MV-4-11 (cell line): ENCODE measurements around the gene ACOT2.
A peak's percentile ranks its signal among the peaks of the same experiment; 100 is the strongest.
"Not testable (repeated sequence)": the region's sequence is repeated elsewhere in the genome, so short reads cannot be mapped to it uniquely, and the experiment has no call there.

ENCODE experiments used
- DNase-seq: peaks from one replicate; lab custom pipeline; 2025; lab: John Stamatoyannopoulos, UW

ACOT2 gene, protein sequence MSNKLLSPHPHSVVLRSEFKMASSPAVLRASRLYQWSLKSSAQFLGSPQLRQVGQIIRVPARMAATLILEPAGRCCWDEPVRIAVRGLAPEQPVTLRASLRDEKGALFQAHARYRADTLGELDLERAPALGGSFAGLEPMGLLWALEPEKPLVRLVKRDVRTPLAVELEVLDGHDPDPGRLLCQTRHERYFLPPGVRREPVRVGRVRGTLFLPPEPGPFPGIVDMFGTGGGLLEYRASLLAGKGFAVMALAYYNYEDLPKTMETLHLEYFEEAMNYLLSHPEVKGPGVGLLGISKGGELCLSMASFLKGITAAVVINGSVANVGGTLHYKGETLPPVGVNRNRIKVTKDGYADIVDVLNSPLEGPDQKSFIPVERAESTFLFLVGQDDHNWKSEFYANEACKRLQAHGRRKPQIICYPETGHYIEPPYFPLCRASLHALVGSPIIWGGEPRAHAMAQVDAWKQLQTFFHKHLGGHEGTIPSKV

DNA sequence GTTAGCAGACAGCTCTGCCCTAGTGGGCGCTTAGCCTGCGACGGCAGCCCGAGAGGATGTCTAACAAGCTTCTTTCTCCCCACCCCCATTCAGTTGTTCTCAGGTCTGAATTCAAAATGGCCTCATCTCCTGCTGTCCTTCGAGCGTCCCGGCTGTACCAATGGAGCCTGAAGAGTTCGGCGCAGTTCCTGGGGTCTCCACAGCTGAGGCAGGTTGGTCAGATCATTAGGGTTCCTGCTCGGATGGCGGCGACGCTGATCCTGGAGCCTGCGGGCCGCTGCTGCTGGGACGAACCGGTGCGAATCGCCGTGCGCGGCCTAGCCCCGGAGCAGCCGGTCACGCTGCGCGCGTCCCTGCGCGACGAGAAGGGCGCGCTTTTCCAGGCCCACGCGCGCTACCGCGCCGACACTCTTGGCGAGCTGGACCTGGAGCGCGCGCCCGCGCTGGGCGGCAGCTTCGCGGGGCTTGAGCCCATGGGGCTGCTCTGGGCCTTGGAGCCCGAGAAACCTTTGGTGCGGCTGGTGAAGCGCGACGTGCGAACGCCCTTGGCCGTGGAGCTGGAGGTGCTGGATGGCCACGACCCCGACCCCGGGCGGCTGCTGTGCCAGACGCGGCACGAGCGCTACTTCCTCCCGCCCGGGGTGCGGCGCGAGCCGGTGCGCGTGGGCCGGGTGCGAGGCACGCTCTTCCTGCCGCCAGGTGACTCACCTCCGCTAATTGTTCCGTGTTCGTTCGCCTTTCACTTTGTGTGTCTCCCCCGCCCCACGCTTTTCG, at the start of gene ACOT2:
ACOT2 (plus strand) TSS at position 29 of the 774 bp plus-strand sequence; CDS start at position 57, 28 bp downstream.
- peak; percentile 65 for DNase-seq

DNA sequence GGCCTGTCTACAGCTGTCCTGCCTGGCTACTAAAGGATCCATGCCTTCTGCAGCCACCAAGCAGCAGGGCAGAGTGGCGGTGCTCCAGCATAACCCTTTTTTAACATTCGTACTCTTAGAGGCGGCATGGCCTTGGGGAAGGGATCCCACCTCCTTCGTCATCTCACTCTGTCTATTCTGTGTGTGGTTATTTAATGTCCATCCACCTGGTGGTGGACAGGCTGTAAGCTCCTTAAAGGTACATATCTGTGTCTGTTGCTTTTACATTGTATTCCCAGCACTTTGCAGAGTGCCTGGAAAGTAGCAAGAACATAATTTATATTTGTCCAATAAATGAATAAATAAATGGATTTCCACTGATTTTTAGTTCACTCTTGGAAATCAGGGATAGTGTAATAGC, 47.8 kb upstream of the ACOT2 start:
- DNase-seq: no peak

DNA sequence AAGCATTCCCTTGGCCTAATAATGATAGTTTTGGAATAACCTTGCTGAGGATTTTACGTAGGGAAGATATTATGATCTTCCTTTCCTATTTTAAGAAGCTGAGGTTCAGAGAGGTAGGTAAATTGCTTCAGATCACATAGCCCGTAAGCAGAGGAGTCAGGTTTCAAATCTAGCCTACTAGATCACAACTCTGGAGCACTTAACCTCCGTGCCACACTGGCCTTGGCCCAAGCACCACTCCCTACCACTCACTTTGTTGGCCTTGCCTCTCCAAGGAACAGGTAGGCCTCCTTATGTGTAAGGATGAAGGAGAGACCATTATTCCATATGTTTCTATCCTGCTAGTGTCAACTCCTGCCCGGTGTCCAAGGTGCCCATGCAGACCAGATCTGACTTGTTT, 44.5 kb upstream of the ACOT2 start:
- DNase-seq: no peak

DNA sequence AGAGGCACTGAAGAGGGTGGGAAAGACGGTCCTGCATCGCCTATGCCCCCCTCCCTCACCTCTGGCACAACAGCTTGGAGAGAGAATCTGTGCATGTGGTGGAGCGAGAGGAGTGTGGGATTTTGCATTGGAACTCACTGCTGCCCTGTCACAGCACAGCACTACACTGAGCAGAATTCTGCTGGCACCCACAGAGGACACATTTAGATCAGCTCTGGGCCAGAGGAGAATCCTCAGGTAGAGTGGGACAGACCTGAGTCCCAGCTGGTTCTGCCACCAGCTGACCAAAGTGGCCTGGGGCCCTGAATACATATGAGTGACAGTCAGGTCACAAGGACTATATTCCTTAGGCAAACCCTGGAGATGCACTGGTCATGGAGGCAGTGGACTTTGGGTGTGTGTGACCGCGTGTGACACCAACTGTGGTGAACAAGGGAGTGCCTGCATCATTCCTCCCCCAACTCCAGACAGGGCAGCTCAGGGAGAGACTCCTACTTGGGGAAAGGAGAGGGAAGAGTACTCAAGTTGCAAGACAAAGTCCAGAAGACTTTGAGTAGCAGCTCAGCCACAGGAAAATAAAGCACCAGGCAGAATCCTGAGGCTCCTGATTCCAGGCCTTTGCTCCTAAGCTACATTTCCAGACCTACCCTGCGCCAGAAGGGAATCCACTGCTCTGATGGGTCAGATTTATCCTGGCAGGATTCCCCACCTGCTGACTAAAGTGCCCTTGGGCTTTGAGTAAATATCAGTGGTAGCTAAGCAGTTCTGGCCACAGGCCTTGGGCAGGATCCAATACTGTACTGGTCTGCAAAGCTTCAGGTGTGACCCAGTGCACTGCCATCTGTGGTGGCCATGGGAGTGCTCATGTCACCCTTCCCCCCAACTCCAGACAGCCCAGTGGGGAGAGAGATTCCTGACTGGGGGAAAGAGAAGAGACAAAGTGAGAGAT, 42.7 kb upstream of the ACOT2 start:
- no peak for DNase-seq

DNA sequence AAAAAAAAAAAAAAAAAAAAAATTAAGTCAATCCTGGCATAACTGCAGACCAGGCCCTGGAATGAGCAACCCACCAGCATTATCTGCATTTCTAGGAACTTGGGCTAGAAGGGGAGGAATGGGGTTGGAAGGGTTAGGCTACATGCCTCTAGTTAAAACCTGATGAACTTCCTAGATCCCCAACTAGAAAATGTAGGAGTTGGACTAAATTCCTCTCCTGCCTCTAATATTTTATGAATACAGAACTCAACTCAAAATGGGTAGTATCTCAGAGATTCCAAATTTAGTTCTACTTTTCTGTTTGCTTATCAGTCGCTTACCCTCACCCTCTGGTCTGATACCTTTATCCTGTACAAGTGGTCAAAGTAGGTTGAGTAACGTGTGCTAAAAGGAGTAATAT, 39.7 kb upstream of the ACOT2 start:
- DNase-seq: not testable (repeated sequence)

DNA sequence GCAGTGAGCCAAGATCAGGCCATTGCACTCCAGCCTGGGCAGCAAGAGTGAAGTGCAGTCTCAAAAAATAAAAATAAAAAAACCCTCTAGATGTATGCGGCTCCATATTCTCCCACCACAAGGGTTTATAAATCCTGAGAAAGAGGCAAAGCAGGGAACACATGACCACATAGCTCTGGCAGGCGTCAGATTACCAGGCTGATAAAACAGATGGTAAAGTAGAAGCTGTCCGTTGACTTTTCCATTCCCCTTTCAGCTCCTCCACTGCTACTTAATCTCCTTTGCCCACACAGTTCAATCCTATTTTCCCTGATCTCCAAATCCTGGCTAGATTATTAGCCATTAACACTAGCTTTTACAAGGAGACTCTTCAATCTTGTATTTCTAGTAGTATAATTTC, 37.0 kb upstream of the ACOT2 start:
- DNase-seq: not testable (repeated sequence)

DNA sequence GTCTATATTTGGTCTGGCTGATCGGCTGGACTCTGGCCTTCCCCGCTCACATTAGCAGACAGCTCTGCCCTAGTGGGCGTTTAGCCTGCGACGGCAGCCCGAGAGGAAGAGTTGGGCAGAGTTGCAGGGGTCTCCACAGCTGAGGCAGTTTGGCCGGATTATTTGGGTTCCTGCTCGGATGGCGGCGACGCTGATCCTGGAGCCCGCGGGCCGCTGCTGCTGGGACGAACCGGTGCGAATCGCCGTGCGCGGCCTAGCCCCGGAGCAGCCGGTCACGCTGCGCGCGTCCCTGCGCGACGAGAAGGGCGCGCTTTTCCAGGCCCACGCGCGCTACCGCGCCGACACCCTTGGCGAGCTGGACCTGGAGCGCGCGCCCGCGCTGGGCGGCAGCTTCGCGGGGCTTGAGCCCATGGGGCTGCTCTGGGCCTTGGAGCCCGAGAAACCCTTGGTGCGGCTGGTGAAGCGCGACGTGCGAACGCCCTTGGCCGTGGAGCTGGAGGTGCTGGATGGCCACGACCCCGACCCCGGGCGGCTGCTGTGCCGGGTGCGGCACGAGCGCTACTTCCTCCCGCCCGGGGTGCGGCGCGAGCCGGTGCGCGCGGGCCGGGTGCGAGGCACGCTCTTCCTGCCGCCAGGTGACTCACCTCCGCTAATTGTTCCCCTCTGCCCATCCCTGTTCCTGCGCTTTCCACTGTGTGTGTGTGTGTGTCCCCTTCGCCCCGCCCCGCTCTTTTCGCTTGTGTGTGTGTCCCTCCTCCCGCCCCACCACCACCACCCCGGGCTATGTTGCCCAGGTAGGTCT, 31.6 kb upstream of the ACOT2 start:
- not testable (repeated sequence) for DNase-seq

DNA sequence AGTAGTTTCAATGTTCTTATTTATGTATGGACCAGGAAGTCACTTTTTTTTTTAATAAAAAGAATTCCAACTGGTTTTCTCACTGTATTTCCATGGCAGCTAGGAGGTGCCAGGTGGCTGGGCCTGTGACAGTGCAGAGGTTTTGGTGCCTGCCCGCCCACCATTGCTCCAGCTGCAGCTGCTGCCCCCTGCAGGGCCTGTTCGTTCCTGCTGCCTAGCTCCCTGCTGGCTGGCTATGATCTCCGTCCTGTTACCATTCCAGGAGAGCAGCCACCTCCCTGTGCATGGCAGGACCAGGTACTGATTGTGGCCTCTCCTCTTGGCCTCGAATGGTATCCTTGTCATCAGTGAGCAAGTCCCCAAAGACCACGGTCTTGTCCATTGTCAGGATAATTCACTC, 30.0 kb upstream of the ACOT2 start:
- not testable (repeated sequence) for DNase-seq

DNA sequence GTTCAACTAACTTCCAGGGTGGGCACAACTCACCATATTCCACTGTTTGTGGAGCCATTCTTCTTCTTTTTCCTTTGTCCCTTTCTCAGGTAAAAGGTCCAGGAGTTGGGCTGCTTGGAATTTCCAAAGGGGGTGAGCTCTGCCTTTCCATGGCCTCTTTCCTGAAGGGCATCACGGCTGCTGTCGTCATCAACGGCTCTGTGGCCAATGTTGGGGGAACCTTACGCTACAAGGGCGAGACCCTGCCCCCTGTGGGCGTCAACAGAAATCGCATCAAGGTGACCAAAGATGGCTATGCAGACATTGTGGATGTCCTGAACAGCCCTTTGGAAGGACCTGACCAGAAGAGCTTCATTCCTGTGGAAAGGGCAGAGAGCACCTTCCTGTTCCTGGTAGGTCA, 26.1 kb upstream of the ACOT2 start:
- not testable (repeated sequence) for DNase-seq

DNA sequence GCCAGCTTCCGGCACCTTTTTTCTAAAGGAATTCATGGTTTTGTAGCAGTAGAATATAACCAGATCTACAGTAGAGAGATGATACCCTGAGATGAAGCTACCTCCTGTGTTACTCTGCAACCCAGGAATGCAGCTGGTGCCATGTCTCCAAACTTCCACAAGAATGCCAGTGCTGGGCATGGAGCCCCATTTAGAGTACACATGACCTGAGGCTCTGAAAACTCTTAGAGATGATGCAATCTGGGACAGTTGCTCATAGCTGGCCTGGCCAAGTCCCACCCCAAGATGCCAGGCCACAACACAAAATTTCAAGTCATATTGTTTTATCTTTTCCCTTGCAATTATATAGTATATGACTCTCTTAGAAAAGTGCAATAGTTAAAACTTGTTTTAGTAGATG, 23.7 kb upstream of the ACOT2 start:
- DNase-seq: not testable (repeated sequence)

DNA sequence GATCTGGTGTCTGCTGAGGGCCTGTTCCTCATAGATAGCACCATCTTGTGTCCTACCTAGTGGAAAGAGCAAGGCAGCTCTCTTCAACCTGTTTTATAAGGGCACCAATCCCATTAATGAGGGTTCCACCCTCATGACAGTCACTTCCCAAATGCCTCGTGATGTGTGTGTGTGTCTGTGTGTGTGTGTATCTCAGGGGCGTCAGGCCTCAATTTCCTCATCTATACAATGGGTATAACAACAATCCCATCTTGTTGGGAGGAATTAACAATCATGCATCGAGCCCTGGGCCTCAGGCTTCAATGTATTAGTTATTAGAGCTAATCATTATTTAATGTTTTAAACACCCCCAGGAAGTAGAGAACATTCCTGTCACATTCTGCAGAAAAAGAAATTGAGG, 19.9 kb upstream of the ACOT2 start:
- not testable (repeated sequence) for DNase-seq

DNA sequence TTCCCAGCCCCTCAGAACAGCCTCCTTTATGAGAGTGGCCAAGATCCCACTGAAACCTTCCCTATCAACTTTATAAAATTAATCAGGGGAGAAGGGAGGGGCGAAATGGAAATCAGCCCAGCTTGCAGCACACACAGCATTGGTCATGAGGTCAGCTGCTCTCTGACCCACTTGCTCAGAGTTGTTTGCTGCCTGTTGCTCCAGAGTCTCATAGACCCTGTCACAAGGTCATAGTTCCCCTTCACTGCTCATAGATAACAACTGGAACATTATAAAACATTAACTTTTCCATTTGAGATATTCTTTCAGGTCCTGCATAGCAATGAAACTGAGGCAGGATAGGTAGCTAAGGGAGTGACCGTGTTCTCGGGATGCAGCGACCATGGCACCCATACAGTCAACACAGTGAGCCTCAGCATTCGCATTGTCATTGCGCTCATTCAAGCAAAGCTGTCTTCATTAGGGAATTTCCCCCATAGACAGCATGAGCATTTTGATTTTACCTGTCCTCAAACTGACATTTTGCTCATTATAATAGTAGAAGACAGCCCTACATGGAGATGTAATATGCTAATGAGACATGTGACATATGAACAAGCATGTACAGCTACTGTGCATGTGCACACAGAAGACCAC, 19.0 kb upstream of the ACOT2 start:
- DNase-seq: not testable (repeated sequence)

DNA sequence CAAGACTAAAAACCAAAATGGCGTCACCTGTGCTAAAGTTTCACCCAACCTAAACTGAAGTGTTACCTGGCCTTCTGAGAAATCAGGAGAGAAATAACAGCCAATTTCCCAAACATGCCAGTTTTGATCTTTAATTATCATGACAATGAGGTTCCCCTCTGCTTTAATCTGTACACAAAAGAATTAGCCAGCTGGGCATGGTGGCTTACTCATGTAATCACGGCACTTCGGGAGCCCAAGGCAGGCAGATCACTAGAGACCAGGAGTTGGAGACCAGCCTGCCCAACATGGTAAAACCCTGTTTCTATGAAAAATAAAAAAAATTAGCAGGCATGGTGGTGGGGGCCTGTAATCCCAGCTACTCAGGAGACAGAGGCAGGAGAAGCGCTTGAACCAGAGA, 15.2 kb upstream of the ACOT2 start:
- DNase-seq: no peak

DNA sequence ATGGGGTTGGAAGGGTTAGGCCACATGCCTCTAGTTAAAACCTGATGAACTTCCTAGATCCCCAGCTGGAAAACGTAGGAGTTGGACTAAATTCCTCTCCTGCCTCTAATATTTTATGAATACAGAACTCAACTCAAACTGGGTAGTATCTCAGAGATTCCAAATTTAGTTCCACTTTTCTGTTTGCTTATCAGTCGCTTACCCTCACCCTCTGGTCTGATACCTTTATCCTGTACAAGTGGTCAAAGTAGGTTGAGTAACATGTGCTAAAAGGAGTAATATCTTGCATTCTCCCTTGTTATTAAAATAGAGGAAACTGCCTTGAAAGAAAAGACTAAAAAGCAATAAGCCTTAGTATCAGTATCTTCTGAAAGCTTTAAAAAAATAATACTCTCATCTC, 11.8 kb upstream of the ACOT2 start:
- not testable (repeated sequence) for DNase-seq

DNA sequence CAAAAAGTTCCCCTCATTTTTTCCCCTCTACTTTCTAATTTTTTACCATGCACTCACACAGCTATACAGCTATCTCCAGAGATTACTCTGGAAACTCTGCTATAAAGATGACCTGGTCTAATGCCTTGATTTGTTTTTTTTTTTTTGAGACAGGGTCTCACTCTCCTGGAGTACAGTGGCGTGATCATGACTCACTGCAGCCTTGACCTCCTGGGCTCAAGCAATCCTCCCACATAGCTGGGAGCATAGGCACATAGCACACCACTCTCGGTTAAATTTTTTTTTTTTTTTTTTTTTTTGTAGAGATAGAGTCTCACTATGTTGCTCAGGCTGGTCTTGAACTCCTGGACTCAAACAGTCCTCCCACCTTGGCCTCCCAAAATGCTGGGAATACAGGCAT, 10.8 kb upstream of the ACOT2 start:
- DNase-seq: not testable (repeated sequence)

DNA sequence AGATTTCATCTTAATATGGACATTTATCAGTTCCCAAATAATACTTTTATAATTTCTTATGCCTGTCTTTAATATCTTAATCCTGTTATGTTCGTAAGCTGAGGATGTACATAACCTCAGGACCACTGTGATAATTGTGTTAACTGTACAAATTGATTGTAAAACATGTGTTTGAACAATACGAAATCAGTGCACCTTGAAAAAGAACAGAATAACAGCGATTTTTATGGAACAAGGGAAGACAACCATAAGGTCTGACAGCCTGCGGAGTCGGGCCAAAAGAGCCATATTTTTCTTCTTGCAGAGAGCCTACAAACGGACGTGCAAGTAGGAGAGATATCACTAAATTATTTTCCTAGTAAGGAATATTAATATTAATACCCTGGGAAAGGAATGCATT, 6.8 kb upstream of the ACOT2 start:
- not testable (repeated sequence) for DNase-seq

DNA sequence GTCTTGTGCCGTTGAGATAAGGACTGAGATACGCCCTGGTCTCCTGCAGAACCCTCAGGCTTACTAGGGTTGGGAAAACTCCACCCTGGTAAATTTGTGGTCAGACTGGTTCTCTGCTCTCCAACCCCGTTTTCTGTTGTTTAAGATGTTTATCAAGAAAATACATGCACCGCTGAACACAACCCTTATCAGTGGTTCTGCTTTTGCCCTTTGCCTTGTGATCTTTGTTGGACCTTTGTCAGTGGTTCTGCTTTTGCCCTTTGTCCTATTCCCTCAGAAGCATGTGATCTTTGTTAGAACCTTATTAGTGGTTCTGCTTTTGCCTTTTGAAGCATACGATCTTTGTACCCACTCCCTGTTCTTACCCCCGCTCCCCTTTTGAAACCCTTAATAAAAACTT, 6.3 kb upstream of the ACOT2 start:
- DNase-seq: not testable (repeated sequence)

DNA sequence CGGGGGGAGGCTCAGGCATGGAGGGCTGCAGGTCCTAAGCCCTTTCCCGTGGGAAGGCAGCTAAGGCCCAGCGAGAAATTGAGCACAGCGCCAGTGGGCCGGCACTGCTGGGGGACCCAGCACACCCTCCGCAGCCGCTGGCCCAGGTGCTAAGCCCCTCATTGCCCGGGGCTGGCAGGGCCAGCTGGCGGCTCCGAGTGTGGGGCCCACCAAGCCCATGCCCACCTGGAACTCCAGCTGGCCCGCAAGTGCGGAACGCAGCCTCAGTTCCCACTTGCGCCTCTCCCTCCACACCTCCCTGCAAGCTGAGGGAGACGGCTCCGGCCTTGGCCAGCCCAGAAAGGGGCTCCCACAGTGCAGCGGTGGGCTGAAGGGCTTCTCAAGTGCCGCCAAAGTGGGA, 2.6 kb upstream of the ACOT2 start:
- not testable (repeated sequence) for DNase-seq

DNA sequence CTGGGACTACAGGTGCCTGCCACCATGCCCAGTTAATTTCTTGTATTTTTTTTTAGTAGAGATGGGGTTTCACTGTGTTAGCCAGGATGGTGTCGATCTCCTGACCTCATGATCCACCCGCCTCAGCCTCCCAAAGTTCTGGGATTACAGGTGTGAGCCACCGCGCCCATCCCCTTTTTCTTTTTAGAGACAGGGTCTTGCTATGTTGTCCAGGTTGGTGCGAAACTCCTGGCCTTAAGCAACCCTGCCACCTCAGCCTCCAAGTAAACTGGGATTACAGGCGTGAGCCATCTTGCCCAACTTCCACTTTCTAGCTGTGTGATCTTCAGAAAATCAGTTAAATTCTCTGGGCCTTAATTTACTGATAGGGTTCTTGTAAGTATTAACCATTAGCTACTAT, 2.1 kb upstream of the ACOT2 start:
- DNase-seq: not testable (repeated sequence)

DNA sequence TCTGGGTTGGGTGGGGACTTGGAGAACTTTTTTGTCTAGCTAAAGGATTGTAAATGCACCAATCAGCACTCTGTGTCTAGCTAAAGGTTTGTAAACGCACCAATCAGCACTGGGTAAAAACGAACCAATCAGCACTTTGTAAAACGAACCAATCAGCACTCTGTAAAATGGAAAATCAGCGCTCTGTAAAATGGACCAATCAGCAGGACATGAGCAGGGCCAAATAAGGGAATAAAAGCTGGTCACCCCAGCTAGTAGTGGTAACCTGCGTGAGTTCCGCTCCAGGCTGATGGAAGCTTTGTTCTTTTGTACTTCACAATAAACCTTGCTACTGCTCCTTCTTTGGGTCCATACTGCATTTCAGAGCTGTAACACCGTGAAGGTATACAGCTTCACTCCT, 1.7 kb upstream of the ACOT2 start:
- DNase-seq: no peak
